Mesodermal cell (in vitro differentiated cells): ENCODE results near the gene ZSWIM7.

Experiments
- H3K27ac ChIP-seq: 2 replicates; pipeline ENCODE4 v1.7.0; 2013; ENCODE audit warnings: mild to moderate bottlenecking, low read depth, low read length, moderate library complexity; ENCODE audit not compliant: severe bottlenecking
- H3K36me3 ChIP-seq: 2 replicates; pipeline ENCODE4 v1.7.1; 2013; ENCODE audit warnings: mild to moderate bottlenecking, low read length, moderate library complexity; ENCODE audit not compliant: control insufficient read depth, insufficient read depth
- H3K4me1 ChIP-seq: one replicate; pipeline ENCODE4 v1.7.1; 2013; ENCODE audit warnings: mild to moderate bottlenecking, low read length; ENCODE audit not compliant: insufficient read depth, control insufficient read depth, poor library complexity, severe bottlenecking
- H3K4me3 ChIP-seq: 2 replicates; pipeline ENCODE4 v1.7.0; 2013; ENCODE audit warnings: low read length, control low read depth, mild to moderate bottlenecking; ENCODE audit not compliant: insufficient read depth, poor library complexity, severe bottlenecking; ENCODE audit errors: extremely low read depth
- H3K9me3 ChIP-seq: 2 replicates; pipeline ENCODE4 v1.7.1; 2013; ENCODE audit warnings: mild to moderate bottlenecking, low read length, moderate library complexity; ENCODE audit not compliant: control insufficient read depth
- WGBS, 2 experiments: methylation state at CpG; one replicate each; pipeline ENCODE4 v1.1.5; 2013; ENCODE audit warnings: missing lambda C conversion rate in 2 of 2; ENCODE audit not compliant: insufficient coverage in 2 of 2; 5-methylcytosine and 5-hydroxymethylcytosine counted together

The ZSWIM7 gene

GRCh38 chr17:16026895-16027294 lies 27.4 kb upstream of the ZSWIM7 start:
- Histone ChIP-seq H3K27ac (peak overlapping the region; percentile 96), H3K36me3 (peaks cover 83% of the 10 kb centered on the region), H3K9me3 (no peaks in the 10 kb centered on the region), H3K4me3 (no peak overlapping the region), H3K4me1 (peaks cover 32% of the 10 kb centered on the region)
- 91 to 92% methylated on average over 4 to 5 of the region's 5 CpGs for WGBS, 2 experiments

GRCh38 chr17:16025202-16025601 lies 25.7 kb upstream of the ZSWIM7 start:
- H3K4me3 ChIP-seq, result no peak overlapping the region
- peaks cover 21% of the 10 kb centered on the region for H3K4me1 ChIP-seq
- H3K9me3 ChIP-seq, result no peaks in the 10 kb centered on the region
- peaks cover 86% of the 10 kb centered on the region for H3K36me3 ChIP-seq
- WGBS, 2 experiments, result no CpG with 5 or more reads among the region's 1 CpG
- H3K27ac ChIP-seq, result no peak overlapping the region

- H3K36me3 ChIP-seq, result peaks cover 84% of the 10 kb centered on the region
- H3K9me3 ChIP-seq, result no peaks in the 10 kb centered on the region
- H3K4me3 ChIP-seq, result no peak overlapping the region
- no peak overlapping the region for H3K27ac ChIP-seq
- H3K4me1 ChIP-seq, result peaks cover 19% of the 10 kb centered on the region
- no CpG with 5 or more reads among the region's 4 CpGs for WGBS, 2 experiments
Observed at GRCh38 chr17:16023881-16024280, 24.4 kb upstream of the ZSWIM7 start.

GRCh38 chr17:16019347-16019746 lies 19.8 kb upstream of the ZSWIM7 start:
- Histone ChIP-seq H3K27ac (no peak overlapping the region), H3K9me3 (no peaks in the 10 kb centered on the region), H3K4me3 (no peak overlapping the region), H3K4me1 (no peaks in the 10 kb centered on the region), H3K36me3 (peaks cover 71% of the 10 kb centered on the region)
- WGBS, 2 experiments, result 100% methylated on average over 1 of the region's 1 CpG; no CpG with 5 or more reads in 1 of the 2 experiments

- peaks cover 9% of the 10 kb centered on the region for H3K4me1 ChIP-seq
- H3K9me3 ChIP-seq, result no peaks in the 10 kb centered on the region
- peaks cover 56% of the 10 kb centered on the region for H3K36me3 ChIP-seq
- H3K27ac ChIP-seq, result peak overlapping the region; percentile 67
- WGBS, 2 experiments, result 0% methylated on average over 1 of the region's 3 CpGs; no CpG with 5 or more reads in 1 of the 2 experiments
- no peak overlapping the region for H3K4me3 ChIP-seq
Observed at GRCh38 chr17:16013943-16014407, 14.5 kb upstream of the ZSWIM7 start.

GRCh38 chr17:16007439-16007838 lies 7.9 kb upstream of the ZSWIM7 start:
- Histone ChIP-seq H3K4me1 (peaks cover 4% of the 10 kb centered on the region), H3K36me3 (peaks cover 84% of the 10 kb centered on the region), H3K9me3 (no peaks in the 10 kb centered on the region), H3K27ac (no peak overlapping the region), H3K4me3 (no peak overlapping the region)
- WGBS, 2 experiments, result 92 to 95% methylated on average over 2 of the region's 3 CpGs

GRCh38 chr17:16005636-16006035 lies 6.1 kb upstream of the ZSWIM7 start:
- H3K27ac ChIP-seq, result no peak overlapping the region
- H3K36me3 ChIP-seq, result peaks cover 84% of the 10 kb centered on the region
- 100% methylated on average over 1 of the region's 1 CpG; no CpG with 5 or more reads in 1 of the 2 experiments for WGBS, 2 experiments
- no peak overlapping the region for H3K4me3 ChIP-seq
- H3K9me3 ChIP-seq, result peaks cover 13% of the 10 kb centered on the region
- H3K4me1 ChIP-seq, result peaks cover 7% of the 10 kb centered on the region

- peaks cover 78% of the 10 kb centered on the region for H3K36me3 ChIP-seq
- WGBS, 2 experiments, result 100% methylated on average over 1 of the region's 1 CpG
- peaks cover 14% of the 10 kb centered on the region for H3K9me3 ChIP-seq
Observed at GRCh38 chr17:16003841-16004240, 4.3 kb upstream of the ZSWIM7 start.

GRCh38 chr17:16002708-16003260 lies 3.3 kb upstream of the ZSWIM7 start:
- Histone ChIP-seq H3K36me3 (peaks cover 68% of the 10 kb centered on the region), H3K9me3 (peaks cover 14% of the 10 kb centered on the region), H3K4me1 (peaks cover 8% of the 10 kb centered on the region), H3K4me3 (no peak overlapping the region), H3K27ac (no peak overlapping the region)
- 100% methylated on average over 1 of the region's 2 CpGs; no CpG with 5 or more reads in 1 of the 2 experiments for WGBS, 2 experiments

More at GRCh38 chr17:16003841-16004240, 4.3 kb upstream of the ZSWIM7 start:
- Histone ChIP-seq H3K4me1 (peaks cover 8% of the 10 kb centered on the region), H3K4me3 (no peak overlapping the region), H3K27ac (no peak overlapping the region)

- Histone ChIP-seq H3K4me1 (peaks cover 8% of the 10 kb centered on the region), H3K36me3 (peaks cover 54% of the 10 kb centered on the region), H3K4me3 (peak overlapping the region; percentile 78), H3K27ac (no peak overlapping the region), H3K9me3 (peaks cover 14% of the 10 kb centered on the region)
Observed at GRCh38 chr17:16001226-16001897, 1.9 kb upstream of the ZSWIM7 start.
